RWPE2 (cell line): Measurements from ENCODE around the gene MRPL51.
A peak's percentile ranks its signal among the peaks of the same experiment; 100 is the strongest.
"Not testable (repeated sequence)": the region's sequence is repeated elsewhere in the genome, so short reads cannot be mapped to it uniquely, and the experiment has no call there.

Source experiments
- ATAC-seq: fragments of 200-7000 bp; cut with Tn5 transposase; 3 replicates; pipeline ENCODE4 v1.9.1; 2021; ENCODE audit warnings: low read depth
- DNase-seq: peaks from one replicate; pipeline ENCODE4 v3.0.0-alpha.2; 2020; ENCODE audit warnings: low spot score
- H3K27ac ChIP-seq: fragments of 450-650 bp; 2 replicates; pipeline ENCODE4 v1.5.1; 2017; ENCODE audit warnings: mild to moderate bottlenecking; ENCODE audit not compliant: poor library complexity, severe bottlenecking
- H3K27me3 ChIP-seq: fragments of 250-450 bp; sonication (Bioruptor Pico); 2 replicates; pipeline ENCODE4 v1.5.1; 2021; ENCODE audit warnings: mild to moderate bottlenecking, moderate library complexity; ENCODE audit not compliant: insufficient read depth, poor library complexity, severe bottlenecking
- H3K36me3 ChIP-seq: fragments of 250-450 bp; sonication (Bioruptor Pico); 2 replicates; pipeline ENCODE4 v1.5.1; 2020; ENCODE audit warnings: low read depth, mild to moderate bottlenecking, moderate library complexity
- H3K4me1 ChIP-seq: fragments of 250-450 bp; sonication (Bioruptor Pico); 2 replicates; pipeline ENCODE4 v1.5.1; 2021; ENCODE audit warnings: mild to moderate bottlenecking, moderate library complexity; ENCODE audit not compliant: insufficient read depth, poor library complexity, severe bottlenecking
- H3K4me3 ChIP-seq: fragments of 250-450 bp; sonication (Bioruptor Pico); 2 replicates; pipeline ENCODE4 v1.5.1; 2021; ENCODE audit warnings: mild to moderate bottlenecking, moderate library complexity; ENCODE audit not compliant: severe bottlenecking
- H3K9me3 ChIP-seq: fragments of 250-450 bp; sonication (Bioruptor Pico); 2 replicates; pipeline ENCODE4 v1.5.1; 2021; ENCODE audit warnings: mild to moderate bottlenecking, moderate library complexity; ENCODE audit not compliant: severe bottlenecking
- CTCF ChIP-seq: fragments of 450-650 bp; IDR thresholded peaks from one replicate; pipeline ENCODE4 v1.5.1; 2017; ENCODE audit warnings: mild to moderate bottlenecking, moderate library complexity; ENCODE audit not compliant: poor library complexity, severe bottlenecking

The MRPL51 gene

GRCh38 chr12:6539707-6540134 is 46.7 kb upstream of the MRPL51 start:
- DNase-seq: no peak
- Histone ChIP-seq H3K27ac (peak overlapping the region; percentile 98), H3K9me3 (no peaks in the 10 kb centered on the region), H3K27me3 (no peaks in the 10 kb centered on the region), H3K36me3 (peaks cover 42% of the 10 kb centered on the region), H3K4me3 (no peak overlapping the region), H3K4me1 (peaks cover 17% of the 10 kb centered on the region)
- TF ChIP-seq CTCF: no peak
- ATAC-seq: 0 out of 3 replicates have a peak, but pooled peaks have one; percentile 3

GRCh38 chr12:6539314-6539682 is 46.2 kb upstream of the MRPL51 start:
- Histone ChIP-seq H3K4me1 (peaks cover 17% of the 10 kb centered on the region), H3K9me3 (no peaks in the 10 kb centered on the region), H3K36me3 (peaks cover 45% of the 10 kb centered on the region), H3K27ac (peak overlapping the region; percentile 98), H3K4me3 (no peak overlapping the region), H3K27me3 (no peaks in the 10 kb centered on the region)
- DNase-seq: no peak
- ATAC-seq: peak; percentile 1; the same call in 1 of the 3 replicates
- no peak for TF ChIP-seq CTCF

GRCh38 chr12:6538420-6539313 is 45.6 kb upstream of the MRPL51 start:
- peak overlapping the region; percentile 98 for H3K27ac ChIP-seq
- TF ChIP-seq CTCF: no peak
- no peaks in the 10 kb centered on the region for H3K27me3 ChIP-seq
- no peaks in the 10 kb centered on the region for H3K9me3 ChIP-seq
- peaks cover 17% of the 10 kb centered on the region for H3K4me1 ChIP-seq
- H3K4me3 ChIP-seq: no peak overlapping the region
- DNase-seq (no peak), ATAC-seq (peak; percentile 6)
- peaks cover 45% of the 10 kb centered on the region for H3K36me3 ChIP-seq

GRCh38 chr12:6537580-6538419 is 44.7 kb upstream of the MRPL51 start:
- not testable (repeated sequence) for H3K9me3 ChIP-seq, H3K4me3 ChIP-seq, H3K27me3 ChIP-seq, DNase-seq, ATAC-seq
- Histone ChIP-seq H3K27ac (peak overlapping the region; percentile 98), H3K4me1 (peaks cover 18% of the 10 kb centered on the region), H3K36me3 (peaks cover 45% of the 10 kb centered on the region)
- TF ChIP-seq CTCF: peak; percentile 88
